Endometrial microvascular endothelial cells (primary cell): ENCODE measurements around the gene SEC22B. TPM values are rescaled to one million over a fixed set of nuclear protein-coding genes. Genes with fewer than 3 reads are reported as not detected.
"Not testable (repeated sequence)": the region's sequence is repeated elsewhere in the genome, so short reads cannot be mapped to it uniquely, and the experiment has no call there.

Source experiments
- in situ Hi-C: cut with HindIII; loops from 2 replicates; pipeline ENCODE4 v1.10.0; 2017; ENCODE audit warnings: low sequenced_read_pairs, low pct_unique_long_range_greater_than_20kb; ENCODE audit errors: inconsistent ontology term
- total RNA-seq: library from RNA; depleted of rRNA; stranded (reverse); fragments of >200 nt; gene quantifications from one replicate; pipeline ENCODE4 v1.2.3, GENCODE V29; 2015; ENCODE audit errors: inconsistent ontology term

The SEC22B gene
- total RNA-seq = 26.3 TPM

DNA sequence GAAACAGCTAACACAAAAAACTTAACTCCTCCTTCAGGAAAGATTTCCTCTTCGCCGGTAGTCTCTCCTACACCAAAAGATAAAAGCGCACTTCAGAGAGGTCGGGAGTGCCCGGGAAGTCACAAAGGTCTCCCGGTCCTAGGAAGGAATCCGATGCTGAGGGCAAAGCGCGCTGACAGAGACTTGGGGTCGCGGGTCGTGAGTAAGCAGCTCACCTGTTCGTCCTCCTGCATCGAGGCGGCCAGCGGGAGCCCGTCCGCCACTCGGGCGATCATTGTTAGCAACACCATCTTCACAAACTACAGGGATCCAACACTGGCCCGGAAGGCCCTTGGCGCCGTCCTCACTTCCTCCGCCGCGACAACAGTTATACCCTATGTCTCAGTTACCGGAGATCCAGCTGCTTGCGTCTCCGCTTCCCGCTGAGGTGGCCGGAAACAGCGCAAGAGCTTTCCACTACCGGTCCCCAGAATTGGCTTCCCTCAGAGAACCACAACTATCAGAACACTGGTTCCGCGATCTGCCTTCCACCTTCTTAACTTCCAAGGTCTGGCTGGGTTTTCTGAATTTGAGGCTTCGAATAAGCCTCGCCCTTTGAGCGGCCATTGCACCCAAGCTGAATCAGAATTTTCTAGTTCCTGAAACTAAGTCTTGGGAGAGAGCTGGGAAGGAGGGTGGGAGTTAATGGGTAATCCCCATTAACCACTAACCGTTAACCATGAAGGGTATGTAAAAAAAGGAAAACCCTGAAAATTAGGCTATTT, at the start of gene SEC22B:
TSS of gene SEC22B (minus strand) at position 429 of the 764 bp plus-strand sequence. CDS start at position 290, 139 bp downstream.
- in situ Hi-C loops = no loop called here

DNA sequence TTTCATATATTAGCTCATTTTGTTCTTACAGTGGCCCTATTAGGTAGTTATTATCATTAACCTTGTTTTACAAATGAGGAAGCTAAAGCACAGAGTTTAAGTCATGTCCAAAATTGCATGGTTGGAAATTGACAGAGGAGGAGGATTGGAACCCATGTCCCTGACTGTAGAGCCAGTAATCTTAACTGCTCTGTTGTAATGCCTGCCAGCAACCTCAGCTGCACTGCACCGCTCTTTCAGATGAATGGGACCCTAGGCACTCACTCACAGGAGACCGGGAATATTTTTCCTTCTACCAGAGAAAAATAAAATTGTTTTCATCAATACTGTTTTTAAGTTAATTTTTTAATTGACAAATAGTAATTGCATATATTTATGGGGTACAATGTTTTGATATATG, 41.6 kb upstream of the SEC22B start:
- in situ Hi-C loops = not testable (repeated sequence)

- in situ Hi-C loops = not testable (repeated sequence)
Measured at GRCh38 chr1:120217175-120217929, 41.0 kb upstream of the SEC22B start.

- in situ Hi-C loops = not testable (repeated sequence)
Measured at GRCh38 chr1:120213606-120214005, 37.3 kb upstream of the SEC22B start.

GRCh38 chr1:120210754-120211153, 34.4 kb upstream of the SEC22B start:
- in situ Hi-C loops = not testable (repeated sequence)

- in situ Hi-C loops = not testable (repeated sequence)
Measured at GRCh38 chr1:120196863-120197775, 20.8 kb upstream of the SEC22B start.

DNA sequence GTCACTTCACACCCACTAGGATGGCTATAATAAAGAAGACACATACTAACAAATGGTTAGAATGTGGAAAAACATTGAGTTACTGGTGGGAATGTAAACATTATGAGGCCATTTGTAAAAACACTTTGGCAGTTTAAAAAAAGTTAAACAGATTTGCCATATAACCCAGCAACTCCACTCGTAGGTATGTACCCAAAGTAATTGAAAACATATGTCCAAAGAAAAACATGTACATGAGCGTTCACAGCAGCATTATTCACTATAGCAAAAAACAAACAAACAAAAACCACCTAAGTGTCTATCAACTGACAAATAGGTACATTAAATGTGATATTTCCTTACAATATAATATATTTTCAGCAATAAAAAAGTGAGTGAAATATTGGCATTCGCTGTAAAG, 12.3 kb upstream of the SEC22B start:
- in situ Hi-C loops = not testable (repeated sequence)

DNA sequence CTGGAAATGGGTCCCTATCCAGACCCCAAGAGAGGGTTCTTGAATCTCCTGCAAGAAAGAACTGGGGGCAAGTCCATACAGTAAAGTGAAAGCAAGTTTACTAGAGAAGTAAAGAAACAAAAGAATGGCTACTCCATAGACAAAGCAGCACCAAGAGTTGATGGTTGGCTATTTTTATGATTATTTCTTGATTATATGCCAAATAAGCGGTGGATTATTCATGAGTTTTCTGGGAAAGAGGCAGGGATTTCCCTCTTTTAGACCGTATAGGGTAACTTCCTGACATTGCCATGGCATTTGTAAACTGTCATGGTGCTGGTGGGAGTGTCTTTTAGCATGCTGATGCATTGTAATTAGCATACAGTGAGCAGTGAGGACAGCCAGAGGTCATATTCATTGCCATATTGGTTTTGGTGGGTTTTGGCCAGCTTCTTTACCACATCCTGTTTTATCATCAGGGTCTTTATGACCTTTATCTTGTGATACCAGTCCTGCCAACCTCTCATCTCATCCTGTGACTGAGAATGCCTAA, 5.9 kb upstream of the SEC22B start:
- in situ Hi-C loops = not testable (repeated sequence)

GRCh38 chr1:120179811-120180690, 3.7 kb upstream of the SEC22B start:
- in situ Hi-C loops = not testable (repeated sequence)

DNA sequence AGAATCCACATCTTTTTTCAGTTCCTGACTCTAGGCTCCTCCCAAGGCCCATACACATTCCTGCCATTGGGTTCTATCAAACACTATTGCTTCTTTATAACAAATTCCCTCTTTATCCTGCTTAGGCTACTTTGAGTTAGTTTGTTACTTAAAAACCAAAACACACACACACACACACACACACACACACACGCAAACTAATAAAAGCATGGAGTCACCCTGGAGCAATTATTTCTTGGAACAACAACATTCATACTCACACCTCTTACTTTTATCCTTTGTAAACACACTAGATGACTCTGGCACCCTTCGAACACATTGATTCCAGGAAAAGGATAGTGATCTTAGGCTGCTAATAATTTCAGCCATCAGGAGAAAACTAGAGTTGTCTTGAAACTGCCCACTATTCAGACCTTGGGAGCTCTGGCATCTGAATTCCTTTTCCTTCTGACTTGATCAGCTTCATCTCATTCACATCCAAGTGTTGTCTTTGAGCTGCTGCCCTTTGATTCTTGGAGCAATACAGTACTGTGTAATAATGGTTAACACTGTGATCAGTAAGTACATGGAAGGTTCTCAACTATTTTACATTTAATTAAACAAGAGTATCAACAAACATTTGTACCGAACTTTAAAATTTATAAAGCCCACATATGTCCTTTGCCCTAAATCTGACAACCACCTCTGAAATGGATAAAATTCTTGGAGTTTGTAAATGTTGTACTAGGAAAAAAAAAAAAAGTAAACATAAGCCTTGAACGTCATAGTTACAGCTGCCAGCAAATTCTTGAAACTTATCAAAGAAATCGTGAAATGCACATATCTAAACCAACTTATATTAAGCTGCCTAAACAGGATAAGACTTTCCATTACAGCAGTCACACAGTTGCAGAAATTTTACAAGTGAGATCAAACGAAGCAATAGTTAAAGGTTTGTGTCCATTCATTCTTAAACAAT, 2.8 kb upstream of the SEC22B start:
- in situ Hi-C loops = no loop called here

DNA sequence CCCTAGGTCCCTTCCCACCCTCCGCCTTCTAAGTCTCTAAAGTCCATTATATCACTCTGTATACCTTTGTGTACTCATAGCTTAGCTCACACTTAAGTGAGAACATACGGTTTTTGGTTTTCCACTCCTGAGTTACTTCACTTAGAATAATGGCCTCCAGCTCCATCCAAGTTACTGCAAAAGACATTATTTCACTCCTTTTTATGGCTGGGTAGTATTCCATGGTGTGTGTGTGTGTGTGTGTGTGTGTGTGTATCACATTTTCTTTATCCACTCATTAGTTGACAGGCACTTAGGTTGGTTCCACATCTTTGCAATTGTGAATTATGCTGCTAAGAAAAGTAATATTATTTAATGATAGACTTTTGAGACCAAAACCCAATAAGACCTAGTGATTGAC, 1.7 kb upstream of the SEC22B start:
- in situ Hi-C loops = not testable (repeated sequence)

GRCh38 chr1:120175688-120176087, 632 bp downstream of the SEC22B start:
- in situ Hi-C loops = not testable (repeated sequence)

DNA sequence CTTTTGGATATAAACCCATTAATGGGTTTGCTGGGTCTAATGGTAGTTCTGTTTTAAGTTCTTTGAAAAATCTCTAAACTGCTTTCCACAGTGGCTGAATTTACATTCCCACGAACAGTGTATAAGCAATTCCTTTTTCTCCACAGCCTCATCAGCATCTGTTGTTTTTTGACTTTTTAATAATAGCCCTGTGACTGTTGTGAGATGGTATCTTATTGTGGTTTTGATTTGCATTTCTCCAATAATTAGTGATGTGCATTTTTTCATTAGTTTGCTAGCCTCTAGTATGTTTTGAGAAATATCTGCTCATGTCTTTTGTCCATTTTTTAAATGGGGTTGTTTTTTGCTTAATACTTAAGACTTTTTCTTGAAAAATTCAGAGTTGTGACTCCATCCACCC, 11.6 kb downstream of the SEC22B start:
- in situ Hi-C loops = not testable (repeated sequence)

GRCh38 chr1:120162015-120162414, 14.3 kb downstream of the SEC22B start:
- in situ Hi-C loops = not testable (repeated sequence)

- in situ Hi-C loops = not testable (repeated sequence)
Measured at GRCh38 chr1:120158495-120158894, 17.8 kb downstream of the SEC22B start.

- in situ Hi-C loops = not testable (repeated sequence)
Measured at GRCh38 chr1:120158086-120158485, 18.2 kb downstream of the SEC22B start.
